Duodenal mucosa (tissue), 2 donors: ENCODE results near the gene VWA2.

Experiments used
- H3K27ac ChIP-seq: one replicate; pipeline ENCODE4 v1.7.0; 2013; ENCODE audit warnings: low read depth, low read length
- H3K27me3 ChIP-seq, 2 donors: one replicate each; pipeline ENCODE4 v1.7.0; 2013; ENCODE audit warnings: low read length in 2 of 2, control low read depth in 1 of 2; ENCODE audit not compliant: insufficient read depth in 2 of 2, control insufficient read depth in 1 of 2
- H3K36me3 ChIP-seq, 2 donors: one replicate each; pipeline ENCODE4 v1.7.0; 2013; ENCODE audit warnings: low read length in 2 of 2, control low read depth in 1 of 2; ENCODE audit not compliant: insufficient read depth in 2 of 2, control insufficient read depth in 1 of 2
- H3K4me1 ChIP-seq, 2 donors: one replicate each; pipeline ENCODE4 v1.7.0; 2013; ENCODE audit warnings: low read length in 2 of 2, control low read depth in 1 of 2; ENCODE audit not compliant: insufficient read depth in 2 of 2, control insufficient read depth in 1 of 2
- H3K4me3 ChIP-seq, 2 donors: one replicate each; pipeline ENCODE4 v1.7.0; 2013; ENCODE audit warnings: low read length in 2 of 2, low read depth in 1 of 2
- H3K9ac ChIP-seq, 2 donors: one replicate each; pipeline ENCODE4 v1.7.0; 2013; ENCODE audit warnings: low read length in 2 of 2, low read depth in 1 of 2
- H3K9me3 ChIP-seq, 2 donors: one replicate each; pipeline ENCODE4 v1.7.0; 2013; ENCODE audit warnings: low read length in 2 of 2, control low read depth in 1 of 2; ENCODE audit not compliant: control insufficient read depth in 1 of 2

VWA2 gene

GRCh38 chr10:114313139-114313538 lies 74.1 kb downstream of the VWA2 start:
- peaks cover 0 to 3% of the 10 kb centered on the region in 2 donors for H3K36me3 ChIP-seq
- no peaks in the 10 kb centered on the region for H3K27me3 ChIP-seq
- no peak overlapping the region for H3K27ac ChIP-seq
- H3K4me1 ChIP-seq, result no peaks in the 10 kb centered on the region
- H3K9ac ChIP-seq, result no peak overlapping the region
- H3K9me3 ChIP-seq, result no peaks in the 10 kb centered on the region
- H3K4me3 ChIP-seq, result no peak overlapping the region

- H3K9ac ChIP-seq, result no peak overlapping the region
- no peaks in the 10 kb centered on the region for H3K4me1 ChIP-seq
- H3K4me3 ChIP-seq, result no peak overlapping the region
- H3K9me3 ChIP-seq, result no peaks in the 10 kb centered on the region
- no peak overlapping the region for H3K27ac ChIP-seq
- H3K27me3 ChIP-seq, result no peaks in the 10 kb centered on the region
- peaks cover 0 to 3% of the 10 kb centered on the region in 2 donors for H3K36me3 ChIP-seq
Measured at GRCh38 chr10:114313866-114314265, 74.8 kb downstream of the VWA2 start.

GRCh38 chr10:114315566-114316420 lies 76.7 kb downstream of the VWA2 start:
- H3K36me3 ChIP-seq, result peaks cover 0 to 3% of the 10 kb centered on the region in 2 donors
- no peak overlapping the region for H3K4me3 ChIP-seq
- no peaks in the 10 kb centered on the region for H3K4me1 ChIP-seq
- H3K9ac ChIP-seq, result no peak overlapping the region
- no peak overlapping the region for H3K27ac ChIP-seq
- no peaks in the 10 kb centered on the region for H3K27me3 ChIP-seq
- H3K9me3 ChIP-seq, result no peaks in the 10 kb centered on the region

- Histone ChIP-seq H3K4me1 (no peaks in the 10 kb centered on the region), H3K9me3 (no peaks in the 10 kb centered on the region), H3K9ac (no peak overlapping the region), H3K27me3 (no peaks in the 10 kb centered on the region), H3K36me3 (peaks cover 0 to 1% of the 10 kb centered on the region in 2 donors), H3K4me3 (no peak overlapping the region), H3K27ac (no peak overlapping the region)
Measured at GRCh38 chr10:114316744-114317143, 77.7 kb downstream of the VWA2 start.

DNA sequence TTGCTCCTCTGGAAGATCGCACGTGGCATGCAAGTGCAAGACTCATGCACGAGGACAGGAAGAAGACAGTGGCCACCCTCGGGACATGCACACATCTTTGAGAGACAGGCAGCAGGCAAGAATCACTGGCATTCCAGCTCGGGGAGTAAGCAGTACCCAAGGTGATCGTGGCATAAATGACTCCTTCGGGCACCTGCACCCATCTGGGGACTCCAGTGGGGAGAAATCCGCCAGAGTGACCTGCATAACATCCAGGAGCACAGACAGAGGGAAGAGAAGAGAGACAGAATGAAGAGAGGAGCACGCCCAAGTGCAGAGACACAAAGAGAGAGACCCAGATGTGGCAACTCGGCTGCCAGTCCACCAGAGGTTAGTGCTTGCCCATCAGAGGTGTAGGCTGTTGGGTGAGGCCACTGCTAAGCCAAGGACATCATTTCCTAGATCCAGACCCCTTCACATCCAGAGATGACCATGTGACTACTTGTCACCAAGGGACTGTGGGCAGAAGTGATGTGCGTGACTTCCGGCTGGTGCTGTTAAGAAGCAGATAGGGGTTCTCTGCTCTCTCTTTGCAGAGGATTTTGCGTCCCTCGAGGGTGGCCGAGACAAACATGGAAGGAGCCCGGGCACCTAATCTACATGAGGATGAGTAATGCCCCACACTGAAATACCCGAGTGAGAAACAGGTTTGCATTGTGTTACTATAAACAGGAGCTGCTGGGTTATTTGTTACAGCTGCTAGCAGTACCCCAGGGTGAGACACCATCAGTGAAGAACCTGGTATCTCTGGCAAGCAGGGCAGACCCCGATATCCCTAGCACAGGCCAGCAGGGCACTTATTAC lies 80.6 kb downstream of the VWA2 start:
- Histone ChIP-seq H3K9ac (no peak overlapping the region), H3K27me3 (no peaks in the 10 kb centered on the region), H3K27ac (no peak overlapping the region), H3K4me1 (no peaks in the 10 kb centered on the region), H3K9me3 (no peaks in the 10 kb centered on the region), H3K36me3 (peaks cover 0 to 5% of the 10 kb centered on the region in 2 donors), H3K4me3 (no peak overlapping the region)

- no peak overlapping the region for H3K4me3 ChIP-seq
- H3K27ac ChIP-seq, result no peak overlapping the region
- H3K4me1 ChIP-seq, result no peaks in the 10 kb centered on the region
- no peaks in the 10 kb centered on the region for H3K27me3 ChIP-seq
- no peaks in the 10 kb centered on the region for H3K9me3 ChIP-seq
- H3K9ac ChIP-seq, result no peak overlapping the region
- H3K36me3 ChIP-seq, result peaks cover 0 to 5% of the 10 kb centered on the region in 2 donors
Measured at GRCh38 chr10:114320249-114321116, 81.4 kb downstream of the VWA2 start.

DNA sequence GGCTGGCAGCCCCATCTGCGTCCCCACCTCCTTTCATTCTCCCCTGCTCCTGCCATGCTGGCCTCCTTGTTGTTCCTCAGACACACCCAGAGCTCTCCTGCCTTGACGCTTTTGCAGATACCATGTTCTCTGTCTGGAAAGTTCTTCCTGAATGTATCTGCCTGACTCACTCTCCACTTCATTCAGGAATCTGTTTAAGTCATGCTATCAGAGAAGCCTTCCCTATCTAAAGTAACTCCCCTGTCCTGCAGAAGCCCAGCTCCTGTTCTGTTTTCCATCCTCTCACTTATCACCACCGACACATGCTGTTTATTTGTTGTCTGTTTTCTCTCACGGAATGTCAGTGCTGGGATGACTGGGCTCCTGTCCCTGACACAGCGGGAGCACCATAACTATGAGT lies 83.3 kb downstream of the VWA2 start:
- Histone ChIP-seq H3K4me1 (no peaks in the 10 kb centered on the region), H3K36me3 (peaks cover 0 to 5% of the 10 kb centered on the region in 2 donors), H3K9me3 (no peaks in the 10 kb centered on the region), H3K27ac (no peak overlapping the region), H3K27me3 (no peaks in the 10 kb centered on the region), H3K4me3 (no peak overlapping the region), H3K9ac (no peak overlapping the region)

GRCh38 chr10:114323023-114323422 lies 84.0 kb downstream of the VWA2 start:
- H3K27ac ChIP-seq, result no peak overlapping the region
- H3K36me3 ChIP-seq, result peaks cover 0 to 5% of the 10 kb centered on the region in 2 donors
- no peaks in the 10 kb centered on the region for H3K27me3 ChIP-seq
- no peak overlapping the region for H3K9ac ChIP-seq
- no peak overlapping the region for H3K4me3 ChIP-seq
- no peaks in the 10 kb centered on the region for H3K9me3 ChIP-seq
- no peaks in the 10 kb centered on the region for H3K4me1 ChIP-seq

- Histone ChIP-seq H3K4me3 (no peak overlapping the region), H3K27me3 (no peaks in the 10 kb centered on the region), H3K9me3 (no peaks in the 10 kb centered on the region), H3K4me1 (no peaks in the 10 kb centered on the region), H3K27ac (no peak overlapping the region), H3K36me3 (peaks cover 0 to 5% of the 10 kb centered on the region in 2 donors), H3K9ac (no peak overlapping the region)
Measured at GRCh38 chr10:114326795-114327194, 87.7 kb downstream of the VWA2 start.
